Kidney (tissue), 22 donors: ENCODE measurements around the gene OR4L1. TPM values are rescaled to one million over a fixed set of nuclear protein-coding genes. Genes with fewer than 3 reads are reported as not detected.

Experiments
- DNase-seq, 5 donors: peaks; one replicate each; pipeline ENCODE4 v3.0.0-alpha.2; 2013 to 2020
- FAIRE-seq: peaks from 2 replicates; lab custom pipeline; 2012; peaks lifted over from hg19 to GRCh38; lab: Jason Lieb, UNC
- H3K27ac ChIP-seq, 2 donors: one replicate each; pipeline ENCODE4 v1.7.0; 2013; ENCODE audit warnings: low read depth in 2 of 2, low read length in 2 of 2, inconsistent platforms in 1 of 2
- H3K27me3 ChIP-seq: one replicate; pipeline ENCODE4 v1.7.1; 2013; ENCODE audit warnings: low read length, inconsistent platforms; ENCODE audit not compliant: control insufficient read depth, insufficient read depth
- H3K36me3 ChIP-seq, 3 donors: one replicate each; pipeline versions ENCODE4 v1.7.0 to v1.7.1; 2013; ENCODE audit warnings: low read length in 3 of 3, control low read depth in 1 of 3, inconsistent platforms in 1 of 3; ENCODE audit not compliant: insufficient read depth in 3 of 3, control insufficient read depth in 2 of 3
- H3K4me1 ChIP-seq, 3 donors: one replicate each; pipeline versions ENCODE4 v1.7.0 to v1.7.1; 2013; ENCODE audit warnings: low read length in 3 of 3, inconsistent platforms in 1 of 3, low read depth in 1 of 3; ENCODE audit not compliant: control insufficient read depth in 2 of 3, insufficient read depth in 2 of 3
- H3K4me3 ChIP-seq, 3 donors: one replicate each; pipeline versions ENCODE4 v1.7.0 to v1.8.1; 2013; ENCODE audit warnings: low read length in 3 of 3, control low read depth in 1 of 3, inconsistent platforms in 1 of 3
- H3K9ac ChIP-seq, 3 donors: one replicate each; pipeline versions ENCODE4 v1.7.0 to v1.7.1; 2013; ENCODE audit warnings: low read length in 3 of 3, control low read depth in 1 of 3, inconsistent platforms in 1 of 3
- H3K9me3 ChIP-seq, 3 donors: one replicate each; pipeline versions ENCODE4 v1.7.0 to v1.7.1; 2013; ENCODE audit warnings: low read length in 3 of 3, control low read depth in 1 of 3, inconsistent platforms in 1 of 3; ENCODE audit not compliant: control insufficient read depth in 2 of 3, insufficient read depth in 1 of 3
- intact Hi-C: fragments of 100-400 bp; cut with DNase I; formaldehyde crosslinking; loops from one replicate; pipeline ENCODE4 v1.11.1; 2022
- long read RNA-seq, 10 donors: library from polyadenylated mRNA in 1 of 10; unstranded in 1 of 10; transcript quantifications; one replicate each; pipeline ENCODE4 v2.0.0 and lab custom pipeline, GENCODE V29; 2021 to 2026
- polyA plus RNA-seq: library from polyadenylated mRNA; stranded (reverse); fragments of 350-450 nt; fragmentation: Illumina TruSeq; extraction: RNeasy Lipid Tissue Mini Kit (QIAGEN cat#74804); gene quantifications from one replicate; pipeline ENCODE4 v1.2.3, GENCODE V29; 2014; ENCODE audit warnings: low read depth, low replicate concordance; ENCODE audit not compliant: insufficient read depth
- total RNA-seq: library from RNA; stranded (reverse); fragmentation: NEBNext Ultra II Directional; extraction: Animal tissue kit (Norgen Biotek cat#: 25700); gene quantifications from one replicate; pipeline ENCODE4 v1.2.1, GENCODE V29; 2021
- TF ChIP-seq, protein P1 (sequence below): IDR thresholded peaks from 3 replicates; pipeline ENCODE4 v1.5.1; 2012; ENCODE audit warnings: mild to moderate bottlenecking, moderate library complexity, borderline replicate concordance; ENCODE audit not compliant: insufficient read depth; ENCODE audit errors: extremely low read depth
- donor health status: control.
- donor health status: control.
- donor health status: control.
- donor health status: control.
- donor health status: control.
- donor health status: DM: yes; HTN: yes; CAD: no.
- donor health status: Normal renal cell carcinoma (clear cell type).

The OR4L1 gene, protein sequence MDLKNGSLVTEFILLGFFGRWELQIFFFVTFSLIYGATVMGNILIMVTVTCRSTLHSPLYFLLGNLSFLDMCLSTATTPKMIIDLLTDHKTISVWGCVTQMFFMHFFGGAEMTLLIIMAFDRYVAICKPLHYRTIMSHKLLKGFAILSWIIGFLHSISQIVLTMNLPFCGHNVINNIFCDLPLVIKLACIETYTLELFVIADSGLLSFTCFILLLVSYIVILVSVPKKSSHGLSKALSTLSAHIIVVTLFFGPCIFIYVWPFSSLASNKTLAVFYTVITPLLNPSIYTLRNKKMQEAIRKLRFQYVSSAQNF
- total RNA-seq: not detected
- not detected for polyA plus RNA-seq
- long read RNA-seq, donor 1: 0 reads
- long read RNA-seq, donor 2: 0 reads
- long read RNA-seq, donor 3: 0 reads
- long read RNA-seq, donor 4: 0 reads
- long read RNA-seq, donor 5: 0 reads
- long read RNA-seq, donor 6: 0 reads
- long read RNA-seq, donor 7: 0 reads
- long read RNA-seq, donor 8: 0 reads
- long read RNA-seq, donor 9: 0 reads
- long read RNA-seq, donor 10: 0 reads

DNA sequence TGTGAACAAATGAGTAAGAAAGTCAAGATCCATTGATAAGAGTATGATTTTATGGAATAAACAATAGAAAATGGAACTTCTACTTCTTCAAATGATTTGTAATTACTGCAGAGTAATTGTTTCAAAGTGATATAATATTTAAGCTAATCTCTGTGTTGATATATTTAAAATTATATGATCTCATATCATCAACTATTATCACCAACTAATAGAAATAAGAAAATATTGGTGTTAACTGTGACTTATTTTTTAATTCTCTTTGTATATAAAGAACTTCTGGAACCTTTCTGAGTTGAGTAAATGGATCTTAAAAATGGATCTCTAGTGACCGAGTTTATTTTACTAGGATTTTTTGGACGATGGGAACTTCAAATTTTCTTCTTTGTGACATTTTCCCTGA lies at the start of gene OR4L1:
Gene OR4L1 (plus strand): TSS at position 301 of the 400 bp plus-strand sequence. CDS start 0 bp downstream, at position 301.
- H3K9me3 ChIP-seq: peaks cover 0 to 6% (median 0%) of the 10 kb centered on the region in 3 donors
- H3K27me3 ChIP-seq: no peaks in the 10 kb centered on the region
- intact Hi-C loops: no loop called here
- TF ChIP-seq, protein P1, sequence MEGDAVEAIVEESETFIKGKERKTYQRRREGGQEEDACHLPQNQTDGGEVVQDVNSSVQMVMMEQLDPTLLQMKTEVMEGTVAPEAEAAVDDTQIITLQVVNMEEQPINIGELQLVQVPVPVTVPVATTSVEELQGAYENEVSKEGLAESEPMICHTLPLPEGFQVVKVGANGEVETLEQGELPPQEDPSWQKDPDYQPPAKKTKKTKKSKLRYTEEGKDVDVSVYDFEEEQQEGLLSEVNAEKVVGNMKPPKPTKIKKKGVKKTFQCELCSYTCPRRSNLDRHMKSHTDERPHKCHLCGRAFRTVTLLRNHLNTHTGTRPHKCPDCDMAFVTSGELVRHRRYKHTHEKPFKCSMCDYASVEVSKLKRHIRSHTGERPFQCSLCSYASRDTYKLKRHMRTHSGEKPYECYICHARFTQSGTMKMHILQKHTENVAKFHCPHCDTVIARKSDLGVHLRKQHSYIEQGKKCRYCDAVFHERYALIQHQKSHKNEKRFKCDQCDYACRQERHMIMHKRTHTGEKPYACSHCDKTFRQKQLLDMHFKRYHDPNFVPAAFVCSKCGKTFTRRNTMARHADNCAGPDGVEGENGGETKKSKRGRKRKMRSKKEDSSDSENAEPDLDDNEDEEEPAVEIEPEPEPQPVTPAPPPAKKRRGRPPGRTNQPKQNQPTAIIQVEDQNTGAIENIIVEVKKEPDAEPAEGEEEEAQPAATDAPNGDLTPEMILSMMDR: no peak
- FAIRE-seq (peak; percentile 3), DNase-seq (no peak)
- no peak within 1 kb of the TSS for H3K27ac ChIP-seq
- no peaks in the 10 kb centered on the region for H3K4me1 ChIP-seq
- H3K9ac ChIP-seq: no peak within 1 kb of the TSS
- no peak within 1 kb of the TSS for H3K4me3 ChIP-seq
- no peaks in the 10 kb centered on the region for H3K36me3 ChIP-seq

DNA sequence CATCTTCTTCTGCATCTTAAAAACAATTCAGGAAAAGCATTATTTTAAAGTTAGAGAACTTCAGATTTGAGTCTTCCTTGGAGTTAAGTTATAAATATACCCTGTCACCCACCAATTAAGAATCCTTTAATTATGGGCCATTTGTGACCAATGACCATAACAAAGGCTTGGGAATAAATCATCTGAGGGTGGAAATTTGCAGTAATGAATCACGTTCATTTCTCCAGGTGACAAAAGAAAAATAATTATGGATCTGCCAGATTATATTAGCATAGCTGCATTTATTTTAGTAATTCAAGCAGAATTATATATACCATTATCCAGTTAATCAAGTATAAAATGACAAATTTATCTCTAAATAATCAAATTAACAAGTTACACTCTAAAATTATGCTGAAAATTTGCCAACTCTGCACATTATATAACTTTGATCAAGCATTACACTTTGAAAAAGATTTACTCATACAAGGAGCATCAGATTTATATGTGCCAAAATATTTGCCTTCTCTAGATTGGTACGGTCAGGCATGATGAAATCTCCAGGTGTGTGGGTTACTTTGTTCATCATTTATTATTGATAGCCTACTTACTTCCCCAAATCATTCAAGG lies 40.5 kb upstream of the OR4L1 start, which contains the start of gene OR4K14:
Gene OR4K14 (minus strand): TSS at position 51 of the 609 bp plus-strand sequence. CDS start 4,114 bp downstream, outside the sequence.
- TF ChIP-seq, protein P1: no peak
- no peak for DNase-seq
- no peak within 1 kb of the TSS for H3K27ac ChIP-seq
- peaks cover 0 to 2% (median 0%) of the 10 kb centered on the region in 3 donors for H3K9me3 ChIP-seq
- no peak within 1 kb of the TSS for H3K4me3 ChIP-seq
- no peaks in the 10 kb centered on the region for H3K36me3 ChIP-seq
- FAIRE-seq: no peak
- intact Hi-C loops: no loop called here
- H3K9ac ChIP-seq: no peak within 1 kb of the TSS
- H3K4me1 ChIP-seq: no peaks in the 10 kb centered on the region
- no peaks in the 10 kb centered on the region for H3K27me3 ChIP-seq

DNA sequence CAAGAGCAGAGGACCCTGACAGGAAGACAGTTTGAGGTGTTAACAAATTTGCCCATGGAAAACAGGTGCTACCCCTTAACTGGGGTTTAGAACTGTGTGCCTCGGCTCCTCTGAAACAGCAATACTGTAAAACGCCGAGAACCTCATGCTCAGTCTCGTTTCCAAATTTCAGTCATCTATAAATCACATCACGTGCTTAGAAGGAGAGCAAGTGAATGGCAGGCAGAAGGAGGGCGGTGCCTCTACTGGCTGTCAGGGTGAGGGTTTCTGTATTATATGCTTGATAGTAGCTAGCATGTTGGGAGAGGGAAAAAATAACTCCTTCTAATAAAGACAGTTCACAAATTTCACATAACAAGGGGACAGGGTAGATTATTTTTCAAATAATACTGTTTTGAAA lies 28.8 kb upstream of the OR4L1 start:
- Histone ChIP-seq H3K4me3 (no peak overlapping the region), H3K27ac (no peak overlapping the region), H3K4me1 (no peaks in the 10 kb centered on the region), H3K36me3 (no peaks in the 10 kb centered on the region), H3K9me3 (peaks cover 0 to 2% (median 0%) of the 10 kb centered on the region in 3 donors), H3K9ac (no peak overlapping the region), H3K27me3 (no peaks in the 10 kb centered on the region)
- no peak for FAIRE-seq
- TF ChIP-seq, protein P1: no peak
- intact Hi-C loops: no loop called here
- DNase-seq: no peak
